MM.1S (cell line): ENCODE data around the gene LYSMD4.

Experiments used
- CTCF ChIP-seq: fragments of 300-600 bp; sonication (generic); IDR thresholded peaks from 2 replicates; pipeline ENCODE4 v1.5.1; 2016; ENCODE audit warnings: antibody characterized with exemption, low read length, mixed read lengths
- EZH2 ChIP-seq: fragments of 300-600 bp; sonication (generic); optimal IDR thresholded peaks from 2 replicates; pipeline ENCODE3; 2017; ENCODE audit warnings: low read depth, mild to moderate bottlenecking, antibody characterized with exemption, low read length, mixed read lengths

- TF ChIP-seq CTCF (no peak), EZH2 (no peak)
Observed at GRCh38 chr15:99741835-99742234, 8.6 kb upstream of the LYSMD4 start.
